Heart left ventricle (tissue), 16 donors: ENCODE results near the gene KCNK15. TPM values are rescaled to one million over a fixed set of nuclear protein-coding genes. Genes with fewer than 3 reads are reported as not detected.

Source experiments
- ATAC-seq, 4 donors: fragments of 200-7000 bp; cut with Tn5 transposase; one replicate each; pipeline ENCODE4 v1.9.1; 2020 to 2022; ENCODE audit warnings: moderate library complexity in 4 of 4, mild to moderate bottlenecking in 3 of 4, moderate number of reproducible peaks in 1 of 4
- DNase-seq, 5 donors: peaks; one replicate each; pipeline ENCODE4 v3.0.0-alpha.2; 2020
- H3K27ac ChIP-seq, 12 donors: fragments of 200-600 bp; sonication (generic) in 4 of 12; one replicate each; pipeline versions ENCODE4 v1.5.0 to v1.8.0; 2016 to 2022; ENCODE audit warnings: mild to moderate bottlenecking in 2 of 12
- H3K27me3 ChIP-seq, 9 donors: fragments of 200-600 bp; sonication (generic) in 2 of 9; one replicate each; pipeline versions ENCODE4 v1.5.1 to v1.8.0; 2016 to 2022; ENCODE audit warnings: mild to moderate bottlenecking in 3 of 9
- H3K36me3 ChIP-seq, 9 donors: fragments of 200-600 bp; sonication (generic) in 2 of 9; one replicate each; pipeline versions ENCODE4 v1.5.0 to v1.8.0; 2018 to 2022; ENCODE audit warnings: mild to moderate bottlenecking in 2 of 9
- H3K4me1 ChIP-seq, 12 donors: fragments of 200-600 bp; sonication (generic) in 4 of 12; one replicate each; pipeline versions ENCODE4 v1.5.0 to v1.8.0; 2016 to 2022; ENCODE audit warnings: mild to moderate bottlenecking in 3 of 12
- H3K4me3 ChIP-seq, 12 donors: fragments of 200-600 bp; sonication (generic) in 4 of 12; one replicate each; pipeline versions ENCODE4 v1.5.0 to v1.8.0; 2017 to 2022; ENCODE audit warnings: mild to moderate bottlenecking in 9 of 12, moderate library complexity in 4 of 12
- H3K9me3 ChIP-seq, 12 donors: fragments of 200-600 bp; sonication (generic) in 4 of 12; one replicate each; pipeline versions ENCODE4 v1.5.0 to v1.8.0; 2016 to 2022; ENCODE audit warnings: mild to moderate bottlenecking in 1 of 12
- POLR2A ChIP-seq, 2 donors: fragments of 450-650 bp; IDR thresholded peaks; one replicate each; pipeline ENCODE4 v1.6.1; 2017; ENCODE audit warnings: antibody characterized with exemption in 2 of 2, mild to moderate bottlenecking in 2 of 2, moderate library complexity in 2 of 2
- WGBS, 4 donors: extraction: QIAGEN DNeasy Blood & Tissue Kit in 2 of 4; methylation state at CpG; one replicate each; pipeline versions ENCODE4 v1.1.5 to v1.1.7; 2013 to 2018; 5-methylcytosine and 5-hydroxymethylcytosine counted together
- intact Hi-C, 10 donors: fragments of 100-400 bp; cut with DNase I; formaldehyde crosslinking; loops; one replicate each; pipeline versions ENCODE4 v1.11.1 to v1.14.2; 2022
- polyA plus RNA-seq, 2 donors: library from polyadenylated mRNA; stranded (reverse); fragments of 200-250 nt; gene quantifications; one replicate each; pipeline ENCODE4 v1.2.3, GENCODE V29; 2013
- total RNA-seq, 9 donors: library from RNA; depleted of rRNA in 2 of 9; stranded (reverse); fragments of >200 nt in 2 of 9; fragmentation: NEBNext Ultra II Directional in 3 of 9; extraction: Animal tissue kit (Norgen Biotek cat#: 25700) in 3 of 9; gene quantifications; one replicate each; pipeline versions ENCODE4 v1.1.0 to v1.2.4, GENCODE V29; 2016 to 2023
- TF ChIP-seq, protein P1 (sequence below), 12 donors: fragments of 200-600 bp; sonication (generic) in 4 of 12; IDR thresholded peaks; one replicate each; pipeline versions ENCODE4 v1.5.0 to v1.8.0; 2018 to 2022; ENCODE audit warnings: antibody characterized with exemption in 12 of 12, mild to moderate bottlenecking in 5 of 12
- donor health status: ischemic (EF 13 %, LVEDD 7.1; RV severe dilation, severe dysfunction).
- donor health status: healthy with polysubstance abuse.
- donor health status: DM: no; HTN: yes; CAD: no.
- donor health status: DM: no; HTN: no; CAD: no.
- donor health status: ischemic (EF 25% LVEDD 6.9; RV normal size, moderate dysfunction).
- donor health status: ischemic (EF 25% LVEDD 5.7; RV mildly dilated, moderate dysfunction).
- donor health status: healthy.
- donor health status: DM: yes; HTN: yes; CAD: no.
- donor health status: ischemic (EF 35%, LVEDD 5.7; RV mildly dilated, moderate dysfunction).
- donor health status: nonischemic (EF 11% LVEDD 7.7; RV severe dilation, severe dysfunction).
- donor health status: DM: yes; HTN: yes; CAD: no.
- donor health status: PGD.
- donor health status: ischemic (EF 29% LVEDD 5.4; RV normal size, mild dysfunction).
- donor health status: nonischemic (EF 23%, LVEDD 6.1; RV moderate dilation, normal function).

Gene KCNK15
- total and polyA plus RNA-seq, 11 donors, result 0.12 to 2.2 (median 0.33) TPM

DNA sequence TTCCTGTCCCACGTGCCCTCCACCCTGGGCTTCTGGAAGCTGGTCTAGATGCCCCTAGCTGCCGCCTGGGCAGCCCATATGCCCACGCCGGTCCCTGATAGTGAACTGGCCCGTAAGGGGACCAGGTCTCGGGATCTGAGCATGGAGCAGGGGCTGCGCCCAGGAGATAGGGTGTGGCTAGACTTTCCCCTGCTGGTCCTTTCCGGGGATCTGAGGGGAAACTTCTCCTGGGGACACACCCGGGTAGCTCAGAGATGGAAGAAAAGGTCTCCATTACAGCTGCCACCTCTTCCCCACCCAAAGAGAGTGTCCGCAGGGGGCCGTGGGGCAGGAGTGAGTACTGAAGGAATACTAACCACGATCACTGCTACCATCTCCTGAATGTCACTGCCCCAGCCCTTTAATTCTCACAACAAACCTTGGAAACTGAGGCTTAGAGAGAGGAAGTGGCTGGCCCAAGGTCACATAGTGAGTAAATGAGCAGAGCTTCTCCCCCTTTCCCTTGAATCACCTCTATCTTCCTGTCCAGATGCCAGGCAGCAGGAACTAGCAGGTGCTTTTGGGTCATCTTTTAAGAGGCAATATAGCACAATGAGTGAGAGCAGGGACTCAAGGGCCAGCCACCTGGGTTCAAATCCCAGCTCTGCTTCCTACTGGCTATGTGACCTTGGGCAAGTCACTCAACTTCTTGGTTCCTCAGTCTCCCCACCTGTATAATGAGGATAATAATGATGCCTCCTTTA, 42.3 kb upstream of the KCNK15 start:
- TF ChIP-seq, protein P1, sequence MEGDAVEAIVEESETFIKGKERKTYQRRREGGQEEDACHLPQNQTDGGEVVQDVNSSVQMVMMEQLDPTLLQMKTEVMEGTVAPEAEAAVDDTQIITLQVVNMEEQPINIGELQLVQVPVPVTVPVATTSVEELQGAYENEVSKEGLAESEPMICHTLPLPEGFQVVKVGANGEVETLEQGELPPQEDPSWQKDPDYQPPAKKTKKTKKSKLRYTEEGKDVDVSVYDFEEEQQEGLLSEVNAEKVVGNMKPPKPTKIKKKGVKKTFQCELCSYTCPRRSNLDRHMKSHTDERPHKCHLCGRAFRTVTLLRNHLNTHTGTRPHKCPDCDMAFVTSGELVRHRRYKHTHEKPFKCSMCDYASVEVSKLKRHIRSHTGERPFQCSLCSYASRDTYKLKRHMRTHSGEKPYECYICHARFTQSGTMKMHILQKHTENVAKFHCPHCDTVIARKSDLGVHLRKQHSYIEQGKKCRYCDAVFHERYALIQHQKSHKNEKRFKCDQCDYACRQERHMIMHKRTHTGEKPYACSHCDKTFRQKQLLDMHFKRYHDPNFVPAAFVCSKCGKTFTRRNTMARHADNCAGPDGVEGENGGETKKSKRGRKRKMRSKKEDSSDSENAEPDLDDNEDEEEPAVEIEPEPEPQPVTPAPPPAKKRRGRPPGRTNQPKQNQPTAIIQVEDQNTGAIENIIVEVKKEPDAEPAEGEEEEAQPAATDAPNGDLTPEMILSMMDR (IDR thresholded peaks at IDR 0.05), result peak in 1 of 12 donors; percentile 1
- TF ChIP-seq POLR2A (IDR thresholded peaks at IDR 0.05), result no peak
- no peaks in the 10 kb centered on the region for H3K9me3 ChIP-seq
- no peaks in the 10 kb centered on the region for H3K27me3 ChIP-seq
- H3K36me3 ChIP-seq, result no peaks in the 10 kb centered on the region
- H3K4me1 ChIP-seq, result peaks cover 11 to 56% (median 34%) of the 10 kb centered on the region in 12 donors
- H3K27ac ChIP-seq, result peak overlapping the region; percentile 8 to 85 (median 74)
- DNase-seq (no peak), ATAC-seq (peak in 3 of 4 donors; percentile 14 to 37 (median 16))
- peak overlapping the region in 1 of 12 donors; percentile 9 for H3K4me3 ChIP-seq
- 44 to 68% (median 54%) methylated on average over 4 to 12 of the region's 12 CpGs for WGBS, 4 donors
- intact Hi-C loops, result no loop called here

DNA sequence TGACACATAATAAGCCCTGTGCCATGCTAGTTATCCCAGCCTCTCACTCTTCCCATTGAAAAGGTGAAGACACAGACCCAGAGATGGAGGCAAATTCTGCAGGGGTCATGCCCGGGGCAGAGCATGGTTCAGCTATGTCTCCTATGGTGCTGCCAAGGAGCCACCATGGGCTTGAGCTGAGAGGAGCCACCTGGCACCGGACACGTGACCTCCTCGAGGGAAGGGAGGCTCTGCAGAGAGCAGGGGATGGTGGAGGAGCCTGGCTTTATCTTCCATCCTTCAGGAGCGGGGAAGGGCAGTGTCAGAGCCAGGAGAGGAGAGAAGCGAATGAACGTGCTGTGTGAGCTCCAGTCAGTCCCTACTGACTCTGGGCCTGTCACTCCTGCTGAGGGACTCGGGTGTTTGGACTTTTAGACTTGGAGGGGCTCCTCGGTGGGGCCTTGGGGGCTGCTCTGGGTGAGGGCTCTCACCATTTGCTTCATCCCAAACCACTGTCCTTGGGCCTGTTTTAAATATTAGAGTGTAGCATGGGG, 41.6 kb upstream of the KCNK15 start:
- TF ChIP-seq, protein P1 (IDR thresholded peaks at IDR 0.05), result no peak
- TF ChIP-seq POLR2A (IDR thresholded peaks at IDR 0.05), result no peak
- H3K4me1 ChIP-seq, result peaks cover 11 to 56% (median 34%) of the 10 kb centered on the region in 12 donors
- intact Hi-C loops, result no loop called here
- H3K4me3 ChIP-seq, result no peak overlapping the region
- H3K36me3 ChIP-seq, result no peaks in the 10 kb centered on the region
- DNase-seq, result peak in 1 of 5 donors; percentile 15
- ATAC-seq, result no peak
- WGBS, 4 donors, result 84 to 93% (median 90%) methylated on average over 7 to 9 of the region's 9 CpGs
- H3K27ac ChIP-seq, result peak overlapping the region in 7 of 12 donors; percentile 43 to 82 (median 77)
- no peaks in the 10 kb centered on the region for H3K9me3 ChIP-seq
- H3K27me3 ChIP-seq, result no peaks in the 10 kb centered on the region

DNA sequence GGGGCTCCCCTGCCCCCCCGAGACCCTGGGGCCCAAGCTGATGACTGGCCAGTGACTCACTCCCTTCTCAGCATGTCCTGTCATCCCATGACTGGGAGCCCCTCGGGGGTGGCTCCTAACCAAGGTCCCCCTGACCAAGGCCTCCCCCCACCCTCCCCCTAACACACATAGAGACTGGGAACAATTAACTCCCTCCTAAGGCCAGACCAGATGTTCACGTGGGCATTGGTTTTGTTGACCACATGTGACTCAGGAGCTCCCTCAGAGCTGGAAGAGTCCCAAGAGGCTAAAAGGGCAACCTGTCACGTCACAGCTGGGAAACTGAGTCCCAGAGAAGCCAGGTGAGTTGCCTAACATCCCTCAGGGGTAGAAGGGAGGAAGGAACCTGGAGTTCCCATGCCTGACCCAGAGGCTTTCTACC, 41.1 kb upstream of the KCNK15 start:
- WGBS, 4 donors, result 76 to 85% (median 83%) methylated on average over 4 of the region's 4 CpGs
- TF ChIP-seq, protein P1 (IDR thresholded peaks at IDR 0.05), result no peak
- TF ChIP-seq POLR2A (IDR thresholded peaks at IDR 0.05), result no peak
- H3K27ac ChIP-seq, result peak overlapping the region in 3 of 12 donors; percentile 12 to 52 (median 14)
- DNase-seq (peak in 1 of 5 donors; percentile 50), ATAC-seq (no peak)
- no peaks in the 10 kb centered on the region for H3K36me3 ChIP-seq
- intact Hi-C loops, result no loop called here
- H3K4me3 ChIP-seq, result no peak overlapping the region
- H3K9me3 ChIP-seq, result no peaks in the 10 kb centered on the region
- H3K27me3 ChIP-seq, result no peaks in the 10 kb centered on the region
- peaks cover 11 to 56% (median 34%) of the 10 kb centered on the region in 12 donors for H3K4me1 ChIP-seq

DNA sequence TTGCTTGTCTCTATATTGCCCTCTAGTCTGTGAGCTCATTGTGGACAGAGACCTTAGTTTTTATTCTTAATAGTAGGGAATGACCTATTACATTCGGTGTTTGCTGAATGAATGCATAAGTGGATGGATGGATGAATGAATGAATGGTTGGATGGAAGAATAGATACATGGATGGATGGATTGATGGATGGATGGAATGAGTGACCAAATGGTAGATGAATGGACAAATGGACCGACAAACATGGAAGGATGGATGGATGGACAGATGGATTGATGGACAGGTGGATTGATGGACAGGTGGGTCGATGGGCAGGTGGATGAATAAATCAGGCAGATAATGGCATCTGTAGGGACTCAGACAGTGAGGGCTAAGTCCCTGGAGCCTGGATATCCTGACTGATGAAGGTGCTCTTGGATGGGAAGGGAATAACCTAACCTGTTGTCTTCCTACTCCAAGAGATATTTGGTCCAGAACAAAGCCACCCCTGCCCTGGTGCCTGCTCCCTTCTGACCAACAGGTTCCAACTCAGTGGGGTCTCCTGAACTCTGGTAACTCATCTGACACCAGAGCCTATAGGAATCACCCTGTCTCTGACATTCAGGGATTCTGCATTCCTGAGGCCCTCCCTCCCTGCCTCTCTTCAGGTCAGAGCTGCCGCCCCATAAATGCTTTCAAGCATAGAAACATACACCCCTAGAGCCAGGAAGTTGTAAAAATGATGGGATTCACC, 40.1 kb upstream of the KCNK15 start:
- DNase-seq, result peak in 1 of 5 donors; percentile 15
- H3K36me3 ChIP-seq, result no peaks in the 10 kb centered on the region
- H3K9me3 ChIP-seq, result no peaks in the 10 kb centered on the region
- no peaks in the 10 kb centered on the region for H3K27me3 ChIP-seq
- no peak overlapping the region for H3K4me3 ChIP-seq
- no peak for ATAC-seq
- intact Hi-C loops, result no loop called here
- TF ChIP-seq POLR2A (IDR thresholded peaks at IDR 0.05), result no peak
- TF ChIP-seq, protein P1 (IDR thresholded peaks at IDR 0.05), result no peak
- 80 to 85% (median 81%) methylated on average over 4 of the region's 4 CpGs for WGBS, 4 donors
- peaks cover 11 to 58% (median 34%) of the 10 kb centered on the region in 12 donors for H3K4me1 ChIP-seq
- H3K27ac ChIP-seq, result peak overlapping the region in 10 of 12 donors; percentile 5 to 79 (median 68)
